ENCODE data around the gene GLCCI1.

Gene GLCCI1

DNA sequence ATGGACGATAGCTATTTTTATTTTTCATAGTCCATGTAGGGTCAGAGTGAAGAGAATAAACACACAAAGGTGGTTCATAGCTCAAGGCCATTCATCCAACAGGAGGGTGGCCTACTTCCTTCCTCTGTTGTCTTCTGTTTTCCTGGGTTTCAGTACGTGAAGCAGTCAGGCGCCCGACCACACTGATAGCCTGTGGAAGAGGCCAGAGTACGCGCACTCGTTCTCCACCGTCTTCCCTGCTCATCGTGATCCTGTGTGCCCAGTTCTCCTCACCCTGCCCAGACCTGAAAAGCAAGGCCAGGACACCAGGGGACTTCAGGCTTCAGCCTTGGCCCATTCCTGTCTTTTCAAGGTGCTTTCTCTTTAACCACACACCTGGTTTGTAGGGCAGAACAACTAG, 134.7 kb downstream of the GLCCI1 start:
- H3K4me2 ChIP-seq (ENCODE audit: low read length, poor library complexity, severe bottlenecking): no peak overlapping the region
- H2BK120ac ChIP-seq (ENCODE audit: low read depth, low read length): no peak overlapping the region
- no peak overlapping the region for H3K9ac ChIP-seq (ENCODE audit: low read length)
- no peaks in the 10 kb centered on the region for H3K27me3 ChIP-seq (ENCODE audit: control insufficient read depth in 1 of 2, insufficient read depth in 1 of 2, low read length in 2 of 2)
- no peak overlapping the region for H3K23ac ChIP-seq (ENCODE audit: low read length in 2 of 2)
- H3K18ac ChIP-seq (ENCODE audit: low read depth in 1 of 2, low read length in 2 of 2): no peak overlapping the region
- no peaks in the 10 kb centered on the region for H3K79me1 ChIP-seq (replicated peaks; ENCODE audit: low read length, poor library complexity, severe bottlenecking)
- no peak overlapping the region for H4K91ac ChIP-seq (ENCODE audit: low read length)
- no peak overlapping the region for H2BK12ac ChIP-seq (ENCODE audit: low read length in 2 of 2)
- no peak overlapping the region for H3K4ac ChIP-seq (ENCODE audit: low read depth in 1 of 2, low read length in 2 of 2)
- peaks cover 4% of the 10 kb centered on the region for H3K4me1 ChIP-seq (ENCODE audit: control insufficient read depth, insufficient read depth, low read depth, low read length)
- no peak overlapping the region for H2BK5ac ChIP-seq (ENCODE audit: low read depth, low read length, poor library complexity, severe bottlenecking)
- H3K4me3 ChIP-seq (ENCODE audit: insufficient read depth in 1 of 2, low read depth in 1 of 2, low read length in 2 of 2): no peak overlapping the region
- H4K8ac ChIP-seq (ENCODE audit: low read length): peak overlapping the region; percentile 12
- H3K27ac ChIP-seq (ENCODE audit: low read length, poor library complexity, severe bottlenecking): no peak overlapping the region
- peaks cover 0 to 3% of the 10 kb centered on the region in 2 experiments for H3K36me3 ChIP-seq (ENCODE audit: control insufficient read depth in 1 of 2, insufficient read depth in 2 of 2, low read depth in 1 of 2, low read length in 2 of 2)
- H3K9me3 ChIP-seq (ENCODE audit: control insufficient read depth, low read length): no peaks in the 10 kb centered on the region
- 86% methylated on average over 9 of the region's 9 CpGs for WGBS
- no peak overlapping the region for H2BK15ac ChIP-seq (ENCODE audit: low read depth, poor library complexity, severe bottlenecking)
- DNase-seq: no peak
- no peak overlapping the region for H3K14ac ChIP-seq (ENCODE audit: low read length in 2 of 2)
- no peak overlapping the region for H2AFZ ChIP-seq (ENCODE audit: low read depth, low read length)
- H2AK5ac ChIP-seq (ENCODE audit: low read length, severe bottlenecking): no peak overlapping the region

GRCh38 chr7:8105449-8106095, 137.0 kb downstream of the GLCCI1 start:
- 78% methylated on average over 3 of the region's 4 CpGs for WGBS
- Histone ChIP-seq H3K36me3 (ENCODE audit: control insufficient read depth in 1 of 2, insufficient read depth in 2 of 2, low read depth in 1 of 2, low read length in 2 of 2) (peaks cover 0 to 3% of the 10 kb centered on the region in 2 experiments), H2AFZ (ENCODE audit: low read depth, low read length) (no peak overlapping the region), H2BK120ac (ENCODE audit: low read depth, low read length) (no peak overlapping the region), H2BK5ac (ENCODE audit: low read depth, low read length, poor library complexity, severe bottlenecking) (no peak overlapping the region), H3K4me2 (ENCODE audit: low read length, poor library complexity, severe bottlenecking) (no peak overlapping the region), H3K14ac (ENCODE audit: low read length in 2 of 2) (no peak overlapping the region), H3K23ac (ENCODE audit: low read length in 2 of 2) (no peak overlapping the region), H3K4me1 (ENCODE audit: control insufficient read depth, insufficient read depth, low read depth, low read length) (peaks cover 5% of the 10 kb centered on the region), H3K4me3 (ENCODE audit: insufficient read depth in 1 of 2, low read depth in 1 of 2, low read length in 2 of 2) (no peak overlapping the region), H2BK15ac (ENCODE audit: low read depth, poor library complexity, severe bottlenecking) (no peak overlapping the region), H3K9ac (ENCODE audit: low read length) (no peak overlapping the region), H3K4ac (ENCODE audit: low read depth in 1 of 2, low read length in 2 of 2) (no peak overlapping the region), H3K27me3 (ENCODE audit: control insufficient read depth in 1 of 2, insufficient read depth in 1 of 2, low read length in 2 of 2) (no peaks in the 10 kb centered on the region), H3K9me3 (ENCODE audit: control insufficient read depth, low read length) (no peaks in the 10 kb centered on the region), H3K79me1 (replicated peaks; ENCODE audit: low read length, poor library complexity, severe bottlenecking) (no peaks in the 10 kb centered on the region), H3K18ac (ENCODE audit: low read depth in 1 of 2, low read length in 2 of 2) (no peak overlapping the region), H2AK5ac (ENCODE audit: low read length, severe bottlenecking) (peak overlapping the region; percentile 57), H4K8ac (ENCODE audit: low read length) (no peak overlapping the region), H4K91ac (ENCODE audit: low read length) (no peak overlapping the region), H3K27ac (ENCODE audit: low read length, poor library complexity, severe bottlenecking) (no peak overlapping the region), H2BK12ac (ENCODE audit: low read length in 2 of 2) (no peak overlapping the region)
- no peak for DNase-seq

DNA sequence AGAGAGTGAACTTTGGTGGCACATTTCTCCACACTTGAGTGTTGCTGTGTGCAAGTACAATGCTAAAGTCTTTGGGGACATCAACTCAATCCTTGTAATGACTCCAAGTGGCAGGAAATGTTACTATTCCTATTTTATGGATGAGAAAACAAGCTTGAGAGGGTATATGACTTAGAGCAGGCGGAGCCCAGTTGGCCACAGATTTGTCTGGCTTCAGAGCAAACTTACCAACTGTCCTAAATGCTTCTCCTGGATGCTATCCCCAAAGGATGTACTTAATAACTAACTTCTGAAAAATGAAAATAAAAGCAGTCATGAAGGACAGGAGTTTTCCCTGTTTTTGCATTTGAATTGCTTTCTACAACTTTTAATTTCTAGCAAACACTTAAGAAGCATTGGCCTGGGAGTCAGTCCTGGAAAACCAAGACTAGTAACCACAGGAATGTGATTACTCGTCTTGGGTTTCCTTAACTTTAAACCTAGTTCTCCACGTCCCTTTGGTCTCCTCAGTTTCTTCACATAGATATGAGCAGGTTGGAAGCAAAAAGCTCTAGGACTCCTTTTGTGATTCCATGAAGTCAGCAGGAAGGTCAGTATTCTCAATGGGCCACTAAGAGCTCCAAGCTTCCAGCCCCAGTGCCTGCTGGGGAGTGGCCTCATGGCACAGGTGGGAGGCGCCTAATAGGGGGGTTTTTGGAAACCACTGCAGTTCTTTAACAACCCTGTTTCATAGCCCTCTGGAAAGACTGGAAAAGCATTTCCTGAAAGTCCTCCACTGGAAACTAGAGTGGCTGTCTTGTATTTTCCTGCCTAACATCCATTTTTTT, 140.8 kb downstream of the GLCCI1 start:
- H3K18ac ChIP-seq (ENCODE audit: low read depth in 1 of 2, low read length in 2 of 2): no peak overlapping the region
- no peak overlapping the region for H2BK12ac ChIP-seq (ENCODE audit: low read length in 2 of 2)
- no peak overlapping the region for H4K91ac ChIP-seq (ENCODE audit: low read length)
- peak overlapping the region; percentile 83 for H3K27ac ChIP-seq (ENCODE audit: low read length, poor library complexity, severe bottlenecking)
- no peaks in the 10 kb centered on the region for H3K36me3 ChIP-seq (ENCODE audit: control insufficient read depth in 1 of 2, insufficient read depth in 2 of 2, low read depth in 1 of 2, low read length in 2 of 2)
- no peak overlapping the region for H3K9ac ChIP-seq (ENCODE audit: low read length)
- H2AFZ ChIP-seq (ENCODE audit: low read depth, low read length): no peak overlapping the region
- H3K79me1 ChIP-seq (replicated peaks; ENCODE audit: low read length, poor library complexity, severe bottlenecking): no peaks in the 10 kb centered on the region
- no peak overlapping the region for H3K14ac ChIP-seq (ENCODE audit: low read length in 2 of 2)
- no peak overlapping the region for H3K4me3 ChIP-seq (ENCODE audit: insufficient read depth in 1 of 2, low read depth in 1 of 2, low read length in 2 of 2)
- DNase-seq: peak; percentile 49
- peak overlapping the region; percentile 51 for H2BK5ac ChIP-seq (ENCODE audit: low read depth, low read length, poor library complexity, severe bottlenecking)
- WGBS: 50% methylated on average over 4 of the region's 4 CpGs
- no peak overlapping the region for H3K23ac ChIP-seq (ENCODE audit: low read length in 2 of 2)
- no peaks in the 10 kb centered on the region for H3K27me3 ChIP-seq (ENCODE audit: control insufficient read depth in 1 of 2, insufficient read depth in 1 of 2, low read length in 2 of 2)
- H2BK120ac ChIP-seq (ENCODE audit: low read depth, low read length): no peak overlapping the region
- H3K4me1 ChIP-seq (ENCODE audit: control insufficient read depth, insufficient read depth, low read depth, low read length): peaks cover 23% of the 10 kb centered on the region
- H2AK5ac ChIP-seq (ENCODE audit: low read length, severe bottlenecking): no peak overlapping the region
- H3K9me3 ChIP-seq (ENCODE audit: control insufficient read depth, low read length): no peaks in the 10 kb centered on the region
- no peak overlapping the region for H4K8ac ChIP-seq (ENCODE audit: low read length)
- no peak overlapping the region for H2BK15ac ChIP-seq (ENCODE audit: low read depth, poor library complexity, severe bottlenecking)
- no peak overlapping the region for H3K4ac ChIP-seq (ENCODE audit: low read depth in 1 of 2, low read length in 2 of 2)
- no peak overlapping the region for H3K4me2 ChIP-seq (ENCODE audit: low read length, poor library complexity, severe bottlenecking)

GRCh38 chr7:8111282-8111960, 142.8 kb downstream of the GLCCI1 start:
- Histone ChIP-seq H3K14ac (ENCODE audit: low read length in 2 of 2) (no peak overlapping the region), H3K27me3 (ENCODE audit: control insufficient read depth in 1 of 2, insufficient read depth in 1 of 2, low read length in 2 of 2) (no peaks in the 10 kb centered on the region), H3K4me3 (ENCODE audit: insufficient read depth in 1 of 2, low read depth in 1 of 2, low read length in 2 of 2) (no peak overlapping the region), H3K79me1 (replicated peaks; ENCODE audit: low read length, poor library complexity, severe bottlenecking) (no peaks in the 10 kb centered on the region), H3K27ac (ENCODE audit: low read length, poor library complexity, severe bottlenecking) (peak overlapping the region; percentile 15), H3K9ac (ENCODE audit: low read length) (no peak overlapping the region), H3K4me1 (ENCODE audit: control insufficient read depth, insufficient read depth, low read depth, low read length) (peaks cover 20% of the 10 kb centered on the region), H4K91ac (ENCODE audit: low read length) (no peak overlapping the region), H2BK5ac (ENCODE audit: low read depth, low read length, poor library complexity, severe bottlenecking) (no peak overlapping the region), H2BK15ac (ENCODE audit: low read depth, poor library complexity, severe bottlenecking) (no peak overlapping the region), H2AFZ (ENCODE audit: low read depth, low read length) (no peak overlapping the region), H2AK5ac (ENCODE audit: low read length, severe bottlenecking) (peak overlapping the region; percentile 82), H3K4me2 (ENCODE audit: low read length, poor library complexity, severe bottlenecking) (no peak overlapping the region), H3K4ac (ENCODE audit: low read depth in 1 of 2, low read length in 2 of 2) (no peak overlapping the region), H4K8ac (ENCODE audit: low read length) (no peak overlapping the region), H3K9me3 (ENCODE audit: control insufficient read depth, low read length) (no peaks in the 10 kb centered on the region), H3K23ac (ENCODE audit: low read length in 2 of 2) (no peak overlapping the region), H2BK120ac (ENCODE audit: low read depth, low read length) (no peak overlapping the region), H3K18ac (ENCODE audit: low read depth in 1 of 2, low read length in 2 of 2) (no peak overlapping the region), H3K36me3 (ENCODE audit: control insufficient read depth in 1 of 2, insufficient read depth in 2 of 2, low read depth in 1 of 2, low read length in 2 of 2) (no peaks in the 10 kb centered on the region), H2BK12ac (ENCODE audit: low read length in 2 of 2) (no peak overlapping the region)
- WGBS: 69% methylated on average over 10 of the region's 11 CpGs
- DNase-seq: no peak
